LNCAP (cell line): ENCODE measurements around the gene APBB2.

Source experiments
- TF ChIP-seq, protein P1 (sequence below): fragments of 450-650 bp; IDR thresholded peaks from 2 replicates; pipeline ENCODE4 v1.5.1; 2017; ENCODE audit warnings: mild to moderate bottlenecking

APBB2 gene

DNA sequence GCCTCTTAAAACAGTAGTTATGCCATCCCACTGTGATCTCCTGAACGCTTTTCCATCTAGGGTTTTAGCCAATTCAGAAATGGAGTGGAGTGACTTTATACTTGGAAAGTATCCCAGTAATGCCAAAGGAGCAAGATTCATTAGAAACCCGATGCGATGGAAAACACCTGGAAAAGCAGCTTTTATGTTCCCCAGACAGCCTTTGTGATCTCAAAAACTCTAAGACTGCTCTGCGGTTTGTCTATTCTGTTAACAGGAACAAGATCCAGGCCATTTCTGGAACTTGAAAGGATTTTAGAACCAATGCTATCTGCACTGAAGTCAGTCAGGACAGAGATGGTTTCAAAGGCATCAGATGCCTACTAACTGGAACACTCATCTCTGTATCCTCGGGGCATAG is 145.1 kb downstream of the APBB2 start:
- TF ChIP-seq, protein P1, sequence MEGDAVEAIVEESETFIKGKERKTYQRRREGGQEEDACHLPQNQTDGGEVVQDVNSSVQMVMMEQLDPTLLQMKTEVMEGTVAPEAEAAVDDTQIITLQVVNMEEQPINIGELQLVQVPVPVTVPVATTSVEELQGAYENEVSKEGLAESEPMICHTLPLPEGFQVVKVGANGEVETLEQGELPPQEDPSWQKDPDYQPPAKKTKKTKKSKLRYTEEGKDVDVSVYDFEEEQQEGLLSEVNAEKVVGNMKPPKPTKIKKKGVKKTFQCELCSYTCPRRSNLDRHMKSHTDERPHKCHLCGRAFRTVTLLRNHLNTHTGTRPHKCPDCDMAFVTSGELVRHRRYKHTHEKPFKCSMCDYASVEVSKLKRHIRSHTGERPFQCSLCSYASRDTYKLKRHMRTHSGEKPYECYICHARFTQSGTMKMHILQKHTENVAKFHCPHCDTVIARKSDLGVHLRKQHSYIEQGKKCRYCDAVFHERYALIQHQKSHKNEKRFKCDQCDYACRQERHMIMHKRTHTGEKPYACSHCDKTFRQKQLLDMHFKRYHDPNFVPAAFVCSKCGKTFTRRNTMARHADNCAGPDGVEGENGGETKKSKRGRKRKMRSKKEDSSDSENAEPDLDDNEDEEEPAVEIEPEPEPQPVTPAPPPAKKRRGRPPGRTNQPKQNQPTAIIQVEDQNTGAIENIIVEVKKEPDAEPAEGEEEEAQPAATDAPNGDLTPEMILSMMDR, result no peak

DNA sequence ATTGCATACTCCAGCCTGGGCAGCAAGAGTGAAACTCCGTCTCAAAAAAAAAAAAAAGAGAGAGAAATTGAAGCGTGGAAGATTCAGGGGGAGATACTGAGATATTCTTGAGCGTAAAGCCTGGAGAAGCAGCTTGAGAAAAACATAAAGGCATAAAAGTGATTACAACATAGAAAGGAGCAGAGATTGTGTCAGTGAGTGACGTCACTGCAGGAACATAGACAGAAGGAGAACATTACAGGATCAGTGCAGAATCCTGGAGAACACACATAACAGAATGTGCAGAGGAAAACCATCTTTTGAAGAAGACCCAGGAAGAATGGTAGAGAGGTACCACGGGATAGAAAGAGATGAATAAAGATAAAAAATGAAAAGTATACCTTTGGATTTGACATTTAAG is 147.0 kb downstream of the APBB2 start:
- TF ChIP-seq, protein P1, result no peak

DNA sequence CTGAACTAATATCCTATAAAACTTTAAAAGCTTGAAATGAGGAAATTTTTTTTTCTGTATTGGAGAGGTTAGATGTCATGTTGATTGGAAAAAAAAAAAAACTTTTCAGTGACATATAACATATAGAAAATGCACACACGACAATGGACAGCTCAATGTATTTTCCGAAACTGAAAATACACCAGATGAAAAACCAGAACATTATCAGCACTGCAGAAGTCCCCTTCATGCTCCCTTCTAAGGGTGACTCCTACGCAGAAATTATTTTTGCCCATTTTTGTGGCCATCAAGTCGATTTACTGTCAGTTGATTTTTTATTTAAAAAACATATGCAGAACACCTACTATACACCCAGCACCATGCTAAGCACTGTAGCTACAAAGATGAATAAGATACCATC is 148.3 kb downstream of the APBB2 start:
- TF ChIP-seq, protein P1, result no peak

DNA sequence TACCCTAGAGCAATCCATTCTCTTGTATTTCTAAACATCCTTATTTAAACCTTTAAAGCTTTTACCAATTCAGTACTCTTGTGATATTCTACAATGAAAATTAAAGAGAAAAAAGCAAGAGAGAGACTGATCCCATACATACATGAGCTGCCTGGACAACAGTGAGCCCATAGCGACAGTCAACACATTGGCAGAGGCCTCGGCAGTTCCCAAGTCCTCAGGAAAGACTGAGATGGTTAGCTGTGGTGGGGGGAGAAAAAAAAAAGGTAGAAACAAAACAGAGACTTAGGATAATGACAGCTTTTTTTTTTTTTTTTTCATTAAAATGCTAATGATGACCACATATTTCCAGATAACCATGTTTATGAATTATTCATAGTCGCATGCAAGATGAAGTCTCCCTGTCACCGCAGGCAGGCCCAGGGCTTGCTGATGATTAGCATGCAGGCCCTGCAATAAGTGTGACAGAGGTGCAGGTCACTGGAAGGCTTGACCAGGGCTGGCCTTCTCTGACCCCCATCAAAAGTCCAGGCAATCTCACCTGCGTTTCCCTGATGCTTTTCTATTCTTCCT is 148.8 kb downstream of the APBB2 start:
- TF ChIP-seq, protein P1, result no peak

DNA sequence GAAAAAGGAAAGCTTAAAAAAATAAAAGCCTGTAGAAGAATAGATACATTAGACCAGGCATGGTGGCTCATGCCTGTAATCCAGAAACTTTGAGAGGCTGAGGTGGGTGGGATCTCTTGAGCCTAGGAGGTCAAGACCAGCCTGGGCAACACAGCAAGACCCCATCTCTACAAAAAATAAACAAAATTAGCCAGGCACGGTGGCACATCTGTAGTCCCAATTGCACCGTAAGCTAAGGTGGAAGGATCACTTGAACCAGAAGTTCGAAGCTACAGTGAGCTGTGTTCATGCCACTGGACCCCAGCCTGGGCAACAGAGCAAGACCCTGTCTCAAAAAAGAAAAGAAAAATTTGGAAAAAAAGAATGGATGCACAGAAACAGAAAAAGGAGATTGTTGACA is 149.4 kb downstream of the APBB2 start:
- TF ChIP-seq, protein P1, result no peak

DNA sequence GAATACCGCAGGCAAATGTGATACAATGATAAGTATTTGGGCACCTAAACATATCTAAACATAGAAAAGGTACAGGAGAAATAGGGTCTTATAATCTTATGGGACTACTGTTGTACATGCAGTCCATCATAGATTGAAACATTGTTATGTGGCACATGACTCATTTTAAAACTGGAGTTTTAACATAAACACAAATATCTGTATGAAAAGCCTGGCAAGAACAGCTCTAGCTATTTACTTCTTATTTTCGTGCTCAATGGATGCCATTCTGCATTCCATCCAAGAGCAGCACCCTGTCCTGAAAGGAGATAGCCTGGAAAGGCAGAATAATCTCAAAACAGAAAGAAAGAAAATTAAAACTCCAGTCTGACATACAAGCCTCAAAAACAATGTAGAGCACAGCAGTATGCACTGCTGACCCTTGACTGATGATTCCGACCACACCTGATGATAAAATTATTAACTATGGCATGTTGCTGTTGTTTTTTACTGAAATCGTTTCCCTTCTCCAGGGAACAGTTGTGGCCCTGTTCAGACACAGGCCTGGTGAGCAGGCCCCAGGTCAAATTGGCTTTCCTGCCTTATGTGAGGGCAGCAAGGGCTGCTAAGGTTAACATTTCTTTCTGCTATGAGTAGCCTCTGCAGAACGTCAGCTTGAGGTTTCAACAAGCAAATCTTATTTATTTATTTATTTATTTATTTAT is 152.7 kb downstream of the APBB2 start:
- TF ChIP-seq, protein P1, result no peak

DNA sequence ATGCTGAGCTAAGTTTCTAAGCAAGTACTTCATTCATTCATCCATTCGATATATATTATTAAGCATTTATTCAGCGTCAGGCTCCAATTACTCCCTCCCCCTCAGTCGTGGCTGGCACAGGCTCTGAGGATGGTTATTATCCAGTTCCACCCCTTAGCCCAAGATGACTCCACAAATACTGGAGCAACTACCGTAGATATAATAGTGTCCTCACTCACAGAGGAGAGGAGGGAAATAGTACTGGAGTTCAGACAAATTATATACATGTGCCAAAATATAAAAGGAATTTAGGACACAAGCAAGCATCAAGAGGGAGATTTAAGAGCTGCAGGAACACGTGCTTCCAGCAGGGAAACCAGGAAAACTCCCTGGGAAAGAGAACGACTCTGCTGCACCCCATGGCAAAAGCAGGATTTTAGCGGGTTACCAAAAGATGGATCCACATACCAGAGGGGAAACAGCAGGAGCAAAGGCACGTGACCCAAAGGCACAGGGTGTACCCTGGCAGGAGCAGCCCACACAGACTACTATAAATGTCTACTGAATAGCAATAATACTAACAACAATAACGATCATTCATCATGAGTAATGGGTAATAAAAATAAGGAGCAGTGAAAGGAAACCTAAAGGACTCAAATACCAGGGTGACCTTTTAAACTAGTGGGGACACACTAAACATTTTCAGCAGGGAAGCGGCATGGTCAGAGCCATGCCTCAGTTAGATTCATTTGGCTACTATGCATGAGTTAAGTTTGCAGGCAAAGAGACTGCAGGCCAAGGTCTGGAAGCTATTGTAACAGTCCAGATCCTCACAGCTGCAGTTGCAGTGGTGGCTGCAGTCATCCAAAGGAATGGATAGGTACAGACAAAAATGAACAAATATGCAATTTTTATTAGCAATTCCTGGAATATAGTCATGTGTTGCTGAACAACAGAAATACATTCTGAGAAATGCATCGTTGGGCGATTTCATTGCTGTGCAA is 153.7 kb downstream of the APBB2 start:
- TF ChIP-seq, protein P1, result no peak
